22Rv1 (cell line): ENCODE results near the gene PNLDC1.

Experiments
- CTCF ChIP-seq: fragments of 450-650 bp; IDR thresholded peaks from 2 replicates; pipeline ENCODE4 v1.5.1; 2017; ENCODE audit warnings: mild to moderate bottlenecking
- ZFX ChIP-seq: fragments of 450-650 bp; IDR thresholded peaks from 2 replicates; pipeline ENCODE4 v1.6.1; 2017; ENCODE audit warnings: antibody characterized with exemption, borderline replicate concordance

- TF ChIP-seq CTCF = no peak
- no peak for TF ChIP-seq ZFX
These were observed 40.4 kb upstream of the PNLDC1 start for GRCh38 chr6:159759645-159760044.
